H1 (cell line): ENCODE results near the gene SNX21. TPM values are rescaled to one million over a fixed set of nuclear protein-coding genes. Genes with fewer than 3 reads are reported as not detected.

Experiments
- ASH2L ChIP-seq: fragments of 200-600, 300-600 bp; sonication (generic); IDR thresholded peaks from one replicate; pipeline ENCODE4 v1.7.1; 2017; ENCODE audit warnings: low read length
- BACH1 ChIP-seq: IDR thresholded peaks from 2 replicates; pipeline ENCODE4 v1.6.1; 2012; ENCODE audit warnings: low read length, improper control_type of control experiment
- BCL11A ChIP-seq, 2 experiments: IDR thresholded peaks; one replicate each; pipeline ENCODE4 v1.6.1; 2011; ENCODE audit warnings: low read depth in 2 of 2, low read length in 2 of 2, mild to moderate bottlenecking in 2 of 2
- CHD2 ChIP-seq: IDR thresholded peaks from 2 replicates; pipeline ENCODE4 v1.6.1; 2012; ENCODE audit warnings: low read length, improper control_type of control experiment
- FOSL1 ChIP-seq: IDR thresholded peaks from 2 replicates; pipeline ENCODE4 v1.6.1; 2011; ENCODE audit warnings: mild to moderate bottlenecking, low read depth, low read length, moderate library complexity; ENCODE audit not compliant: insufficient read depth
- GTF2F1 ChIP-seq: IDR thresholded peaks from 2 replicates; pipeline ENCODE4 v1.6.1; 2012; ENCODE audit warnings: low read depth, low read length, improper control_type of control experiment, borderline replicate concordance
- HDAC6 ChIP-seq: IDR thresholded peaks from one replicate; pipeline ENCODE4 v1.7.1; 2012; ENCODE audit warnings: low read depth, mild to moderate bottlenecking, inconsistent platforms, low read length, moderate library complexity
- JUND ChIP-seq: IDR thresholded peaks from 2 replicates; pipeline ENCODE4 v1.6.1; 2011; ENCODE audit warnings: mild to moderate bottlenecking, improper control_type of control experiment, low read length
- KDM4A ChIP-seq: IDR thresholded peaks from one replicate; pipeline ENCODE4 v1.7.1; 2012; ENCODE audit warnings: low read depth, mild to moderate bottlenecking, moderate library complexity, low read length, inconsistent platforms; ENCODE audit not compliant: severe bottlenecking
- POLR2AphosphoS5 ChIP-seq: IDR thresholded peaks from 2 replicates; pipeline ENCODE4 v1.6.1; 2011; ENCODE audit warnings: low read depth, low read length
- RAD21 ChIP-seq, 2 experiments: IDR thresholded peaks in 1 of 2; conservative IDR thresholded peaks in 1 of 2; 2 replicates each; pipeline ENCODE4 v1.6.1; 2011; ENCODE audit warnings: low read depth in 2 of 2, low read length in 2 of 2, improper control_type of control experiment in 1 of 2, inconsistent platforms in 1 of 2, mild to moderate bottlenecking in 1 of 2, moderate library complexity in 1 of 2
- RBBP5 ChIP-seq: IDR thresholded peaks from 2 replicates; pipeline ENCODE4 v1.7.1; 2012; ENCODE audit warnings: low read depth, mild to moderate bottlenecking, inconsistent platforms, low read length, moderate library complexity, borderline replicate concordance
- RFX5 ChIP-seq: IDR thresholded peaks from 2 replicates; pipeline ENCODE4 v1.6.1; 2011; ENCODE audit warnings: low read depth, low read length, improper control_type of control experiment, borderline replicate concordance
- TAF1 ChIP-seq: IDR thresholded peaks from 2 replicates; pipeline ENCODE4 v1.6.1; 2011; ENCODE audit warnings: mild to moderate bottlenecking, low read depth, low read length
- ZNF274 ChIP-seq: IDR thresholded peaks from 2 replicates; pipeline ENCODE4 v1.7.0; 2012; ENCODE audit warnings: low read length, borderline replicate concordance; ENCODE audit errors: extremely low read depth
- polyA plus RNA-seq, 7 experiments: library from polyadenylated mRNA; depleted of rRNA in 3 of 7; stranded (reverse) in 5 of 7; unstranded in 2 of 7; fragments of >200 nt in 5 of 7; fragments of 200-250 nt in 2 of 7; gene quantifications; 1 replicate in 5 of 7; 2 replicates in 1 of 7; 4 replicates in 1 of 7; pipeline versions ENCODE4 v1.2.1 to v1.2.3, GENCODE V29; 2011 to 2013; ENCODE audit warnings: missing spikeins in 2 of 7, mixed read lengths in 2 of 7
- total RNA-seq: library from RNA; stranded (reverse); fragmentation: NEBNext Ultra II Directional; extraction: Animal tissue kit (Norgen Biotek cat#: 25700); gene quantifications from 2 replicates; pipeline ENCODE4 v1.2.1, GENCODE V29; 2021
- TF ChIP-seq, protein P1 (sequence below): IDR thresholded peaks from 2 replicates; pipeline ENCODE4 v1.6.1; 2011; ENCODE audit warnings: low read depth, mild to moderate bottlenecking, low read length; ENCODE audit not compliant: insufficient read depth
- TF ChIP-seq, protein P2 (sequence below), 3 experiments: IDR thresholded peaks; 1 replicate in 2 of 3; 2 replicates in 1 of 3; pipeline versions ENCODE4 v1.5.1 to v1.6.1; 2011; ENCODE audit warnings: low read length in 3 of 3, mild to moderate bottlenecking in 3 of 3, inconsistent platforms in 2 of 3, low read depth in 1 of 3, moderate library complexity in 1 of 3; ENCODE audit not compliant: insufficient read depth in 1 of 3; ENCODE audit errors: control extremely low read depth in 1 of 3
- TF ChIP-seq, protein P3 (sequence below): IDR thresholded peaks from 2 replicates; pipeline ENCODE4 v1.6.1; 2012; ENCODE audit warnings: inconsistent platforms

The SNX21 gene
- total and polyA plus RNA-seq, 2 of the 8 experiments (the other 6 are each of a cell fraction or from before 2014, with no cell fraction given): 15.8 to 16.8 TPM

DNA sequence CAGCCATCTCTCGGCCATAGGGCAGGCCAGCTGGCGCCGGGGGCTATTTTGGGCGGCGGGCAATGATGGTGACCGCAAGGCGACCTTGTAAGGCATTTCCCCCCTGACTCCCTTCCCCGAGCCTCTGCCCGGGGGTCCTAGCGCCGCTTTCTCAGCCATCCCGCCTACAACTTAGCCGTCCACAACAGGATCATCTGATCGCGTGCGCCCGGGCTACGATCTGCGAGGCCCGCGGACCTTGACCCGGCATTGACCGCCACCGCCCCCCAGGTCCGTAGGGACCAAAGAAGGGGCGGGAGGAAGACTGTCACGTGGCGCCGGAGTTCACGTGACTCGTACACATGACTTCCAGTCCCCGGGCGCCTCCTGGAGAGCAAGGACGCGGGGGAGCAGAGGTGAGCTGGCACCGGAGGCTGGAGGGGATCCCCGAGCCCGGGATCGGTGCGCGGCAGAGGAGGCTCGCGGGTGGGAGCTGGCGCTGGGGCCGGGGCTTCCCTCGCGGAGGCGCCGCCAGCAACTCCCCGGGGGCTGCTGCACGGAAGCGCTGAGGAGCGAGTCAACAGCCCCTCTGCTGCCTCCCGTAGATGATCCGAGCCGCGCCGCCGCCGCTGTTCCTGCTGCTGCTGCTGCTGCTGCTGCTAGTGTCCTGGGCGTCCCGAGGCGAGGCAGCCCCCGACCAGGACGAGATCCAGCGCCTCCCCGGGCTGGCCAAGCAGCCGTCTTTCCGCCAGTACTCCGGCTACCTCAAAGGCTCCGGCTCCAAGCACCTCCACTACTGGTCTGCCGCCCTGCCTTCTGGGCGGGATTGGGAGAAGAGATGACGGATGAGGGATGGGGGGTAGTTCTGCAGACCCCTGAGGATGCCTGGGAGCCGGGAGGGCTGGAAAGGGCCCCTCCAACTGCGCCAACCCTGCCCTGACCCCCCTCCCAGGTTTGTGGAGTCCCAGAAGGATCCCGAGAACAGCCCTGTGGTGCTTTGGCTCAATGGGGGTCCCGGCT is 57.7 kb downstream of the SNX21 start, which contains the start of the genes CTSA and NEURL2 (continued):
- TF ChIP-seq GTF2F1 (peak; percentile 43; the same call in 1 of the 2 replicates), RFX5 (0 out of 2 replicates have a peak, but pooled peaks have one; percentile 21), ZNF274 (no peak), HDAC6 (no peak), FOSL1 (0 out of 2 replicates have a peak, but pooled peaks have one; percentile 55), TAF1 (peak; percentile 78), BACH1 (0 out of 2 replicates have a peak, but pooled peaks have one; percentile 19), CHD2 (peak; percentile 51; the same call in 1 of the 2 replicates), KDM4A (peak; percentile 69), BCL11A (IDR thresholded peaks at IDR 0.05; ENCODE audit: low read depth in 2 of 2, low read length in 2 of 2) (no peak), ASH2L (peak; percentile 49), RBBP5 (no peak), POLR2AphosphoS5 (peak; percentile 42), JUND (no peak), RAD21 (IDR thresholded peaks at IDR 0.05 in 1 of 2, conservative IDR thresholded peaks at IDR 0.05 in 1 of 2; ENCODE audit: low read depth in 2 of 2, low read length in 2 of 2) (peak in 1 of 2 experiments; percentile 1; a peak in 1 of 4 replicates)
- TF ChIP-seq, protein P1, sequence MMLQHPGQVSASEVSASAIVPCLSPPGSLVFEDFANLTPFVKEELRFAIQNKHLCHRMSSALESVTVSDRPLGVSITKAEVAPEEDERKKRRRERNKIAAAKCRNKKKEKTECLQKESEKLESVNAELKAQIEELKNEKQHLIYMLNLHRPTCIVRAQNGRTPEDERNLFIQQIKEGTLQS: peak; percentile 100
- TF ChIP-seq, protein P2, sequence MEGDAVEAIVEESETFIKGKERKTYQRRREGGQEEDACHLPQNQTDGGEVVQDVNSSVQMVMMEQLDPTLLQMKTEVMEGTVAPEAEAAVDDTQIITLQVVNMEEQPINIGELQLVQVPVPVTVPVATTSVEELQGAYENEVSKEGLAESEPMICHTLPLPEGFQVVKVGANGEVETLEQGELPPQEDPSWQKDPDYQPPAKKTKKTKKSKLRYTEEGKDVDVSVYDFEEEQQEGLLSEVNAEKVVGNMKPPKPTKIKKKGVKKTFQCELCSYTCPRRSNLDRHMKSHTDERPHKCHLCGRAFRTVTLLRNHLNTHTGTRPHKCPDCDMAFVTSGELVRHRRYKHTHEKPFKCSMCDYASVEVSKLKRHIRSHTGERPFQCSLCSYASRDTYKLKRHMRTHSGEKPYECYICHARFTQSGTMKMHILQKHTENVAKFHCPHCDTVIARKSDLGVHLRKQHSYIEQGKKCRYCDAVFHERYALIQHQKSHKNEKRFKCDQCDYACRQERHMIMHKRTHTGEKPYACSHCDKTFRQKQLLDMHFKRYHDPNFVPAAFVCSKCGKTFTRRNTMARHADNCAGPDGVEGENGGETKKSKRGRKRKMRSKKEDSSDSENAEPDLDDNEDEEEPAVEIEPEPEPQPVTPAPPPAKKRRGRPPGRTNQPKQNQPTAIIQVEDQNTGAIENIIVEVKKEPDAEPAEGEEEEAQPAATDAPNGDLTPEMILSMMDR (IDR thresholded peaks at IDR 0.05; ENCODE audit: control extremely low read depth in 1 of 3, insufficient read depth in 1 of 3, low read depth in 1 of 3, low read length in 3 of 3): no peak
- TF ChIP-seq, protein P3, sequence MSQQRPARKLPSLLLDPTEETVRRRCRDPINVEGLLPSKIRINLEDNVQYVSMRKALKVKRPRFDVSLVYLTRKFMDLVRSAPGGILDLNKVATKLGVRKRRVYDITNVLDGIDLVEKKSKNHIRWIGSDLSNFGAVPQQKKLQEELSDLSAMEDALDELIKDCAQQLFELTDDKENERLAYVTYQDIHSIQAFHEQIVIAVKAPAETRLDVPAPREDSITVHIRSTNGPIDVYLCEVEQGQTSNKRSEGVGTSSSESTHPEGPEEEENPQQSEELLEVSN: peak; percentile 94
